ENCODE results near the gene FREM1. TPM values are rescaled to one million over a fixed set of nuclear protein-coding genes. Genes with fewer than 3 reads are reported as not detected.

FREM1 gene
- total RNA-seq, 2 donors from 2014 or later = 2.0 to 2.6 TPM

GRCh38 chr9:14866200-14866749 lies 44.0 kb downstream of the FREM1 start:
- TF ChIP-seq POLR2AphosphoS5 (IDR thresholded peaks at IDR 0.05) (no peak), POLR2A (IDR thresholded peaks at IDR 0.05) (no peak), CTCF (IDR thresholded peaks at IDR 0.05) (no peak)
- 85% methylated on average over 2 of the region's 2 CpGs for WGBS
- Histone ChIP-seq H3K27me3 (replicated peaks; ENCODE audit: insufficient read depth) (no peaks in the 10 kb centered on the region), H3K9me3 (no peaks in the 10 kb centered on the region), H3K4me3 (no peak overlapping the region), H3K36me3 (no peaks in the 10 kb centered on the region), H3K4me1 (replicated peaks) (no peaks in the 10 kb centered on the region), H3K27ac (no peak overlapping the region)
- DNase-seq (ENCODE audit: low spot score) = no peak
- intact Hi-C loops (cut with DNase I) = no loop called here

GRCh38 chr9:14864309-14864708 lies 45.9 kb downstream of the FREM1 start:
- no peak overlapping the region for H3K4me3 ChIP-seq
- no peaks in the 10 kb centered on the region for H3K4me1 ChIP-seq (replicated peaks)
- no peak for DNase-seq (ENCODE audit: low spot score)
- no peaks in the 10 kb centered on the region for H3K27me3 ChIP-seq (replicated peaks; ENCODE audit: insufficient read depth)
- no peak overlapping the region for H3K27ac ChIP-seq
- no peaks in the 10 kb centered on the region for H3K9me3 ChIP-seq
- TF ChIP-seq CTCF (IDR thresholded peaks at IDR 0.05) (no peak), POLR2AphosphoS5 (IDR thresholded peaks at IDR 0.05) (no peak), POLR2A (IDR thresholded peaks at IDR 0.05) (no peak)
- intact Hi-C loops (cut with DNase I) = no loop called here
- H3K36me3 ChIP-seq = no peaks in the 10 kb centered on the region
- whole genome bisulfite sequencing = 92% methylated on average over 1 of the region's 1 CpG

GRCh38 chr9:14863402-14863801 lies 46.8 kb downstream of the FREM1 start:
- no peak overlapping the region for H3K4me3 ChIP-seq
- no peaks in the 10 kb centered on the region for H3K9me3 ChIP-seq
- no peak overlapping the region for H3K27ac ChIP-seq
- H3K36me3 ChIP-seq = no peaks in the 10 kb centered on the region
- H3K27me3 ChIP-seq (replicated peaks; ENCODE audit: insufficient read depth) = no peaks in the 10 kb centered on the region
- no peak for TF ChIP-seq CTCF (IDR thresholded peaks at IDR 0.05)
- TF ChIP-seq POLR2AphosphoS5 (IDR thresholded peaks at IDR 0.05) = no peak
- TF ChIP-seq POLR2A (IDR thresholded peaks at IDR 0.05) = no peak
- 96% methylated on average over 3 of the region's 3 CpGs for WGBS
- no peak for DNase-seq (ENCODE audit: low spot score)
- H3K4me1 ChIP-seq (replicated peaks) = no peaks in the 10 kb centered on the region
- intact Hi-C loops (cut with DNase I) = no loop called here

DNA sequence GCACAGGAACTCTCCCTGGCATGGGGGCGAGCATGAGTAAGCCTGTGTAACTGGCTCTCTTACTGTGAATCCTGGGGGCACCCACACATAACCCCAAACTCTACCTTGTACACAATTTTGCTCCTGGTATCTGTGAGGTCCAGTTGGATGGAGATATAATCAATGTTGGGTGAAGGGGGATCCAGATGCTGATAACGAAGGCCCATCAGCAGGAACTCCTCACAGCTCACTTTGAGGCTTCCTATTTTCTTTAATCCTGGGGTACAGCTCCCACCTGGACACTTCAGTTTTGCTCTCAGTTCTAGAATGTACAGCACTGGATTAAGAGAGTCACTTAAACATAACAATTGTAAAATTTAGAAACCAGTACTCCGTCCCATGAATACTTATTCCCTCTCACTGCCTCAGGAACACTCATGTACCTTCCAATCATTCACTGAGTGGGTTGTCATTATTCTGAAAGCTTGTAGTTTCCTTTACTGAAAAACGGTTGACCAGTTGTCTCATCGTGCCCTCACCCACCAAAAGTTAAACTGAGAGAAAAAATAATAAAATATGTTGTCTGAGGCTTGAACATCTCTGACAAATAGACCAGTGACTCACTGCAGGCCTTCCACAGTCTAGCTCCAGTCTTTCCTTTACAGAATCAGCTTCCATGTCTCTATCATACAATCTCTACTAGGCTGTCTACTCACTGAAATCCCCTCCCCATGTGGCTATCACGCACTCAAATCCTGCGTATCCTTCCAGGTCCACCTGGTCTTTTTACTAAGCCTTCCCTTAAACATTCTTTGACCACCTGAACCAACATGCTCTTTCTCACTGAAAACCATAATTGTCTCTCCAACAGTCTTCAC lies 52.6 kb downstream of the FREM1 start:
- 91% methylated on average over 7 of the region's 7 CpGs for WGBS
- Histone ChIP-seq H3K4me1 (replicated peaks) (no peaks in the 10 kb centered on the region), H3K9me3 (no peaks in the 10 kb centered on the region), H3K36me3 (no peaks in the 10 kb centered on the region), H3K27me3 (replicated peaks; ENCODE audit: insufficient read depth) (no peaks in the 10 kb centered on the region), H3K27ac (no peak overlapping the region), H3K4me3 (no peak overlapping the region)
- intact Hi-C loops (cut with DNase I) = no loop called here
- DNase-seq (ENCODE audit: low spot score) = no peak
- TF ChIP-seq POLR2AphosphoS5 (IDR thresholded peaks at IDR 0.05) (no peak), POLR2A (IDR thresholded peaks at IDR 0.05) (no peak), CTCF (IDR thresholded peaks at IDR 0.05) (no peak)

DNA sequence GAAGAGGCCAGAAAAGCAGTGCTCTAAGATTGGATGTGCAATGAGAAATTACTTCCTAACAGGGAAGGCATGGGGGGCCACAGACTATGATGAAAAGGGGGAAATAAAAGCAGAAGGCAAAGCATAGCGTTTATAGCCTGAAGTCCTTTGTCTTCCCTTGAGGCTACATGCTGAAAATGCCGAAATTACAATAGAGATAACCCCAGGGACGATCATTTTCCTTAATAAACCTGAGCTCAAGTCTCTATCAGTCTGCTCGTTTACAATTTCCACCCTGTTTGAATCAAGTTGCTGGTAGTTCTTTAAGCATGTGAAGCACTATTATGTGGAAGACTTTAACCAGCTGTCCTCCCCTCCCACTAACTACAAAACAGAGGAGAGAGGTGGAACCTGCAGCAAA lies 60.4 kb downstream of the FREM1 start:
- 56% methylated on average over 4 of the region's 4 CpGs for WGBS
- Histone ChIP-seq H3K27me3 (replicated peaks; ENCODE audit: insufficient read depth) (no peaks in the 10 kb centered on the region), H3K4me3 (no peak overlapping the region), H3K9me3 (no peaks in the 10 kb centered on the region), H3K4me1 (replicated peaks) (no peaks in the 10 kb centered on the region), H3K27ac (no peak overlapping the region), H3K36me3 (no peaks in the 10 kb centered on the region)
- DNase-seq (ENCODE audit: low spot score) = no peak
- intact Hi-C loops (cut with DNase I) = no loop called here
- no peak for TF ChIP-seq CTCF (IDR thresholded peaks at IDR 0.05)
- no peak for TF ChIP-seq POLR2AphosphoS5 (IDR thresholded peaks at IDR 0.05)
- no peak for TF ChIP-seq POLR2A (IDR thresholded peaks at IDR 0.05)
